ENCODE data around the gene ADCY3.
"Not testable (repeated sequence)": the region's sequence is repeated elsewhere in the genome, so short reads cannot be mapped to it uniquely, and the experiment has no call there.

ADCY3 gene

GRCh38 chr2:24842081-24843050 is 77.7 kb downstream of the ADCY3 start:
- no peak for DNase-seq

GRCh38 chr2:24840962-24841945 is 78.8 kb downstream of the ADCY3 start:
- DNase-seq, result peak; percentile 79

- DNase-seq, result no peak
Observed at GRCh38 chr2:24840164-24840869, 79.7 kb downstream of the ADCY3 start.

- DNase-seq, result no peak
Observed at GRCh38 chr2:24839729-24840128, 80.3 kb downstream of the ADCY3 start.

- DNase-seq, result no peak
Observed at GRCh38 chr2:24838541-24838940, 81.5 kb downstream of the ADCY3 start.

- no peak for DNase-seq
Observed at GRCh38 chr2:24837996-24838513, 82.0 kb downstream of the ADCY3 start.

GRCh38 chr2:24836706-24837105 is 83.3 kb downstream of the ADCY3 start:
- no peak for DNase-seq

GRCh38 chr2:24836206-24836605 is 83.8 kb downstream of the ADCY3 start:
- no peak for DNase-seq

- DNase-seq, result not testable (repeated sequence)
Observed at GRCh38 chr2:24835411-24835810, 84.6 kb downstream of the ADCY3 start.

GRCh38 chr2:24834733-24835395 is 85.2 kb downstream of the ADCY3 start:
- no peak for DNase-seq

- no peak for DNase-seq
Observed at GRCh38 chr2:24833821-24834732, 86.0 kb downstream of the ADCY3 start.

- DNase-seq, result no peak
Observed at GRCh38 chr2:24832931-24833701, 86.9 kb downstream of the ADCY3 start.

- no peak for DNase-seq
Observed at GRCh38 chr2:24832521-24832920, 87.5 kb downstream of the ADCY3 start.

- no peak for DNase-seq
Observed at GRCh38 chr2:24832073-24832461, 88.0 kb downstream of the ADCY3 start.

GRCh38 chr2:24831221-24832072 is 88.6 kb downstream of the ADCY3 start:
- DNase-seq, result peak; percentile 41

- no peak for DNase-seq
Observed at GRCh38 chr2:24830786-24831185, 89.3 kb downstream of the ADCY3 start.

- DNase-seq, result peak; percentile 39
Observed at GRCh38 chr2:24830351-24830750, 89.7 kb downstream of the ADCY3 start.

- DNase-seq, result no peak
Observed at GRCh38 chr2:24828238-24828996, 91.6 kb downstream of the ADCY3 start.
